Measurements from ENCODE around the gene MED12L.
A peak's percentile ranks its signal among the peaks of the same experiment; 100 is the strongest.
"Not testable (repeated sequence)": the region's sequence is repeated elsewhere in the genome, so short reads cannot be mapped to it uniquely, and the experiment has no call there.

The MED12L gene

GRCh38 chr3:151383956-151384355 lies 298.5 kb downstream of the MED12L start:
- no peak for DNase-seq (ENCODE audit: low spot score)

GRCh38 chr3:151384741-151385174 lies 299.3 kb downstream of the MED12L start, which contains the start of gene P2RY12:
P2RY12 (minus strand) TSS chr3:151384753; CDS start chr3:151338845, 45,908 bp downstream.
- no peak for DNase-seq (ENCODE audit: low spot score)

DNA sequence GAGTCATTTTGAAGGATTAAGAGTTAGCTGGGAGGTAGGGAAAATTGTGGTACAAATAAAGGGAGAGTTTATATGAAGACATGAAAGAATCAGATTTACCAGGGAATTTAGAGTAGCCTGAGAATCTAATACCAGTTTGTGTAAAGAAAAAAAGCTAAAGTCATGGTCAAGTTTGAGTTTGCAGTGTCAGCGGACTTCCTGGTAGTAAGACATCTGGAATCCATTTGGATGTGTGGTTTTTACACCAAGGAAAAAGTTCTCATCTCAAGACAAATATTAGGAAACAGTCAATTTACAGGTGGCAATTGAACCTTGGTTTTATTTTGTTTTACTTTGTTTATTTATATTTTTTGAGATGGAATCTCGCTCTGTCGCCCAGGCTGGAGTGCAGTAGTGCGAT lies 300.6 kb downstream of the MED12L start:
- DNase-seq (ENCODE audit: low spot score), result no peak

- no peak for DNase-seq (ENCODE audit: low spot score)
Measured at GRCh38 chr3:151387432-151387831, 302.0 kb downstream of the MED12L start.

- no peak for DNase-seq (ENCODE audit: low spot score)
Measured at GRCh38 chr3:151387842-151388241, 302.4 kb downstream of the MED12L start.

- DNase-seq (ENCODE audit: low spot score), result no peak
Measured at GRCh38 chr3:151391720-151392119, 306.3 kb downstream of the MED12L start.

DNA sequence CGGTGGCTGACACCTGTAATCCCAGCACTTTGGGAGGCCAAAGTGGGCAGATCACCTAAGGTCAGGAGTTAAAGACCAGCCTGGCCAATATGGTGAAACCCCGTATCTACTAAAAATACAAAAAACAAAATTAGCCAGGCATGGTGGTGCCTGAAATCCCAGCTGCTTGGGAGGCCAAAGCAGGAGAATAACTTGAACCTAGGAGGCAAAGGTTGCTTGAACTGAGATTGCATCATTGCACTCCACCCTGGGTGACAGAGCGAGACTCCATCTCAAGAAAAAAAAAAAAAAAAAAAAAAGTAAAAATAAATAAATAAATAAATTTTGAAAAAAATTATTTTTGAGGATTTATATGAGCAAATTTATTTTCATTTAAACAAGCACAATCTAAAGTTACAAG lies 306.7 kb downstream of the MED12L start:
- not testable (repeated sequence) for DNase-seq (ENCODE audit: low spot score)

DNA sequence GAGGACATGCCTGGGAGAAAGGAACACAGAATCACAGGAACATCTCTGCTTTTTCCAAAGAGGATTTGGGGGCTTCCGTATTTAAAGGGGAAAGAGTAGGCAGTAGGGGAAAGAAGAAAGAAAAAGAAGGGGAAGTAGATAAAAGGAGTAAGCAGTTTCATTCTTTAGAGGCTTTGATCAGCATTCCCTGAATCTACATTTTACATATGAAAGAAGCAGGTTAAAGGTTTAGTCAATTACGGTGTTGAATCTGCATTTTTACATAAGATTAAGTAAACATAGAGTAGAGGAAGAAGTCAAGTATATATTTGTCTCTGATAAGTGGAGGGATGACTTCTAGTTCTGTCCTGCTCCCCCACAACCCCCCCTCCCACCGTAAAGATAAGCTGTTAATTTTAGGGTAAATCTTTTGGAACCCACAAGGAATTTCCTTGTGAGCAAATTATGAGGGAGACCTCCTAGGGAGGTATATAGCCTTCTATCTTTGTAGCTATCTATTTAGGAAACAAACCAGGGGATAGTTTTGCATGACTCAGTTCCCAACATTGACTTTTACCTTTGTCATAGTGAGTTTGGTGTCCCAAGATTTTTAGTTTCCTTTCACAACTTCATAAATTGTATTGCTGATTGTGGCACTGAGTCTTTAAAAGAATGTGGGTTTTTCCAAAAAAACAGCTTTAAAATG lies 307.8 kb downstream of the MED12L start:
- DNase-seq (ENCODE audit: low spot score), result no peak

GRCh38 chr3:151393941-151394340 lies 308.5 kb downstream of the MED12L start:
- DNase-seq (ENCODE audit: low spot score), result no peak

DNA sequence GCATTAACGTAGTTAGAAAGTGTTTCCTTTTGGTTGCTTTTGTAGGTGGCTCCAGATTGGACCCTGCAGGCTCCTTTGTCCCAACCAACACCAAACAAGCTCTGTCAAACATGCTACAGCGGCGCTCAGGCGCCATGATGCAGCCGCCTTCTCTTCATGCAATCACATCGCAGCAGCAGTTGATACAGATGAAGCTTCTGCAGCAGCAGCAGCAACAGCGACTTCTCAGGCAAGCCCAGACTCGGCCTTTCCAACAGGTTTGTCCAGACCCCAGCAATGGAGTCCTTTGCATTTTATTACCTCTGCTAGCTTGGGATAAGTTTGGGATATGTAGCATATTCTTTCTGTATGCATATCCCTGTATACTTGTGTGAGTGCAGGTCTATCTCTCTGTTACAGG lies 309.1 kb downstream of the MED12L start:
- no peak for DNase-seq (ENCODE audit: low spot score)

DNA sequence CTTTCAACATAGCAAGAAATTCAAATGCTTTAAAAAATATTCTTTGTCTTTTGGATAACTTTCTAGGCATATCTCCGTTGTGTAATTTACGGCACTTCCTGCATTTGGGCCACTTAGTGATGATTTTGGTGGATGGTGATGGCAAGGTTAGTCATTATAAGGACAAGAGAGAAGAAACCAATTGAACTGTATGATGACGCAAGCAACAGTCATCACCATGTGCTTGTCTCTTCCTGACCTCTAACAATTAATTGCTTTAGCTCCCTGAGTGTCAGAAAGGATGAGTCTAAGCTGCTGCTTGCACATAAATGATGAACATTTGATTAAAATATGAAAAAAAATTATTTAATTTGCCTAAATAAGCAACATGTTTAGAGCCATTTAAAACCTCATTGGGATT lies 310.3 kb downstream of the MED12L start:
- DNase-seq (ENCODE audit: low spot score), result no peak

DNA sequence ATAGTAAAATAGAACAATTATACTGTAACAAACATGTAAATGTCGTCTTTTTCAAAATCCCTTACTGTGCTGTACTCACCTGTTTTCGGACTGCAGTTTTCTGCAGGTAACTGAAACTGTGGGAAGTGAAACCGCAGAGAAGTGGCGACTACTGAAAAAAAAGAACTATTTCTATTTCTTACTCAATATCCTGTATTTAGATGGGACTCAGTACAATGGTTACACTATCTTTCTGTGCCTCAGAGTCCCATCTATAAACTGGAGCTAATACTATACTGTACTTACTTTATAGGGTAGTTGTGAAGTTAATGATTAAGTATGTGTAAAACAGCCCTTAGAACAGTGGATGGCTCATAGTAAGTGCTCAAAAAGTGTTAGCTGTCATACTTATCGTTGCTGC lies 313.4 kb downstream of the MED12L start:
- DNase-seq (ENCODE audit: low spot score), result no peak

DNA sequence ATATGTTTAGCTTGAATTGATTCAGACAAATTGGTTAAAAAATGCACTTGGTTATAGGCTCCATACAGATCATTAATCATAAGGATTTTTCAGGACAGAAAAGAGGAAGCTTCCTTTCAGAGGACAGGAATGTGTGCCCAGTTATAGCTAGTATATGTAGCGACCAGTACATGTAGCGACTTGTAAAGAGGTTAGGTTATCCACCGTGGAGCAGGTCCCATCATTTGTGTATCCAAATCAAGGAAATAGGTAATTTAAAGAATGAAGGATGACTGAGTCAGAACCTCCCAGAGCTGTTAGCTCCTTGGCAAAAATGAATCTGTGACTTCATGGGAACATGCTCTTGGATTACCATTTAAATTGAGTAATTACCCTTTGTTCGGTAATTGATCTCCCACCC lies 314.9 kb downstream of the MED12L start:
- no peak for DNase-seq (ENCODE audit: low spot score)

DNA sequence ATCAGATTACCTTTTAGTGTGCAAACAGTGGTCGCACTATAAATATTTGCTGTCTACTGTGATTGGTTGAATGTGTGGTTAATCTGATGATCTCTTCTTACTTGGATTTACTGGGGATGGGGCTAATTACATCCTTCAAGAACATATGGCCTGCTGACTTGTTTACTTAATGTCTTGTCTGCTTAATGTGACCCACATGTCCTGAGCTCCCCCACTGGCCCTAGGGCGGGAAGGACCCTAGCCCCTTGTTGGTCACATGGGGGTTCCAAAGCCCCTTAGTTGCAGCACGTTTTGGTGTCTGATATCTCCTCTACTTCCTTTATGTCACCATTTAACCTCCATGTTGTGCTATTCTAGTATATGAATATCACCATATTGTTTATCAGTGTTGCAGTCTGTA lies 316.9 kb downstream of the MED12L start:
- DNase-seq (ENCODE audit: low spot score), result no peak

DNA sequence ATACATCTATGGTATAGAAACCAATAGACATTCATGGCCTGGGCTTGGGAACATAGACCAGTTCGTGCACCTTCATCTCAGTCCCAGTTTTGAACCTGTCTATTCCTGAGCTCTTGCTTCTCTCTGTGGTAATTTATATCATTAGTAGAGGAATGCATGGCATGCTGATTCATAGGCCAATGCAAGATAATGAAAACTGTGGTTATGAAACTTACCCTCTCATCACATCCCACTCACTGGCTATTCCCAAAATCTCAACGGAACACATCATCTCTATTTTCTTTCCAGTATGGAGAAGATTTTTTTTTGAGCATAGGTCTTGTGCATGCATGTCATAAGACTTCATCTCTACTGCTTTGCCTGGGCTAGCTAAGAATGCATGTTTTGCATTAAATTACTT lies 317.8 kb downstream of the MED12L start:
- peak; percentile 51 for DNase-seq (ENCODE audit: low spot score)

GRCh38 chr3:151404316-151404715 lies 318.9 kb downstream of the MED12L start:
- DNase-seq (ENCODE audit: low spot score), result no peak

DNA sequence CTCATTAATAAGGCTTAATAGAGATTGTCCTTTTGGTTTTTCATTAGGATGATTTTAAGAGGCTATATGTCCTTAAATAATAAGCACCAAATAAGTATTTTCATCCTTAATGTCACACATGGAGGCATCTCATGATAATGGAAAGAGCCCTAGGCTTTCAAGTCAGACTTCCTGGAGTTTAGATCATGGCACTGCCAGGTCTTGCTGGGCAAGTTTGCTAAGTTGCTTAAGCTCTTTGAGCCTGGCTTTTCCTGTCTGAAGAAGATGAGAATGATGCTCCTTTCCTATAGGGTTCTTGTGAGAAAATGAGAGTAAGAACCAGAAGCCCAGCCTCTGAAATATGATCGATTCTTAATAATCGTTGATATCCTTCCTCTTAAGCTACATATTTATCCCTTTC lies 322.5 kb downstream of the MED12L start:
- no peak for DNase-seq (ENCODE audit: low spot score)

- DNase-seq (ENCODE audit: low spot score), result peak; percentile 34
Measured at GRCh38 chr3:151410891-151411559, 325.6 kb downstream of the MED12L start.

- no peak for DNase-seq (ENCODE audit: low spot score)
Measured at GRCh38 chr3:151412989-151413388, 327.5 kb downstream of the MED12L start.

- no peak for DNase-seq (ENCODE audit: low spot score)
Measured at GRCh38 chr3:151415289-151415688, 329.8 kb downstream of the MED12L start.

GRCh38 chr3:151419806-151420205 lies 334.3 kb downstream of the MED12L start:
- DNase-seq (ENCODE audit: low spot score), result no peak

- DNase-seq (ENCODE audit: low spot score), result no peak
Measured at GRCh38 chr3:151421938-151422337, 336.5 kb downstream of the MED12L start.

DNA sequence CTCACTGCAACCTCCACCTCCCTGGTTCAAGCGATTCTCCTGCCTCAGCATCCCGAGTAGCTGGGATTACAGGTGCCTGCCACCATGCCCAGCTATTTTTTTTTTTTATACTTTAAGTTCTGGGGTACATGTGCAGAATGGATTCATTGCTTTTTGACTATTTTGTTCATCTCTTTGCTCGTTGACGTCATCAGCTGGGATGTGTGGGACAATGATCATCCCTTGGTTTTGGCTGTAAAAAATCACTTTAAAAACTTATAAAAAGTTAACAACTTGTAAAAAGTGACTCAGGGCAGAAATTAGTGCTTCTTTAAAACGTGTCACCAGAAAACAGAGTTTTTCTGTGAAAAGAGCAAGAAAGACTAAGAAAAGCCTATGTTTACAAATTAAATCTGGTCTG lies 337.6 kb downstream of the MED12L start:
- no peak for DNase-seq (ENCODE audit: low spot score)

Measured in AG08396 (cell line).